Measurements from ENCODE around the gene CCDC40. TPM values are rescaled to one million over a fixed set of nuclear protein-coding genes. Genes with fewer than 3 reads are reported as not detected.

The CCDC40 gene
- total and polyA plus RNA-seq, 10 of the 15 experiments (the other 5 are each of a cell fraction or from before 2014, with no cell fraction given): 0.06 to 0.10 TPM; not detected in 8

- no peak overlapping the region for H3K4me2 ChIP-seq (ENCODE audit: control insufficient read depth, insufficient read depth)
- ATAC-seq (no peak), FAIRE-seq (no peak), DNase-seq (ENCODE audit: low read depth, low spot score) (no peak)
- BruUV-seq (replicated peaks): no TSS peak
- H3K4me1 ChIP-seq (ENCODE audit: control insufficient read depth, insufficient read depth, low read length): no peaks in the 10 kb centered on the region
- H3K27me3 ChIP-seq (replicated peaks in 1 of 2; ENCODE audit: control insufficient read depth in 2 of 2, insufficient read depth in 2 of 2, low read length in 1 of 2): peaks cover 1 to 3% of the 10 kb centered on the region in 2 experiments; a peak in 2 of 4 replicates
- H3K4me3 ChIP-seq: no peak overlapping the region
- no peak overlapping the region for H3K27ac ChIP-seq (ENCODE audit: control insufficient read depth, insufficient read depth)
- ChIA-PET CTCF (interaction anchor here (0.8 to 1.2 kb wide), 2 partner anchors 21 to 198 kb away, joined by 3 read pairs; no protein-coding TSS in a partner anchor), POLR2A (no interaction called here), RAD21 (ENCODE audit: unreplicated experiment) (no interaction called here), SMC1A (ENCODE audit: uncharacterized antibody, unreplicated experiment) (no interaction called here)
- H3K9ac ChIP-seq (ENCODE audit: control insufficient read depth, insufficient read depth, low read length): no peak overlapping the region
- in situ Hi-C loops (cut with MboI): no loop called here
- no peak overlapping the region for H2AFZ ChIP-seq (ENCODE audit: control insufficient read depth, low read depth, low read length)
- no peak for TF ChIP-seq KLF5 (IDR thresholded peaks at IDR 0.05; ENCODE audit: partially characterized antibody)
- TF ChIP-seq BCL11A (IDR thresholded peaks at IDR 0.05; ENCODE audit: low read depth, low read length): no peak
- TF ChIP-seq CREB1 (IDR thresholded peaks at IDR 0.05; ENCODE audit: low read depth): no peak
- no peak for TF ChIP-seq ATF7 (IDR thresholded peaks at IDR 0.05; ENCODE audit: low read depth)
- TF ChIP-seq POLR2AphosphoS2 (IDR thresholded peaks at IDR 0.05; ENCODE audit: low read depth, low read length): no peak
- no peak for TF ChIP-seq CBX3 (IDR thresholded peaks at IDR 0.05; ENCODE audit: borderline replicate concordance, low read depth)
- TF ChIP-seq HSF1 (IDR thresholded peaks at IDR 0.05; ENCODE audit: low read depth, low read length): no peak
- no peak for TF ChIP-seq TCF7 (IDR thresholded peaks at IDR 0.05; ENCODE audit: borderline replicate concordance)
- no peak for TF ChIP-seq TARDBP (IDR thresholded peaks at IDR 0.05; ENCODE audit: borderline replicate concordance)
- no peak for TF ChIP-seq PAX8 (IDR thresholded peaks at IDR 0.05)
- TF ChIP-seq NR2F1 (conservative IDR thresholded peaks at IDR 0.05): no peak
- TF ChIP-seq ELK1 (IDR thresholded peaks at IDR 0.05; ENCODE audit: low read depth, low read length): no peak
- intact Hi-C loops (cut with micrococcal nuclease; ENCODE audit: unreplicated experiment): no loop called here
- no peaks in the 10 kb centered on the region for H3K9me3 ChIP-seq (replicated peaks; ENCODE audit: control insufficient read depth, insufficient read depth, low read length)
- H3K79me2 ChIP-seq (ENCODE audit: control insufficient read depth, insufficient read depth, low read length): no peaks in the 10 kb centered on the region
- 31% methylated on average over 7 of the region's 7 CpGs for WGBS (ENCODE audit: insufficient coverage, insufficient replicate concordance, low lambda C conversion rate, missing lambda C conversion rate)
- no peaks in the 10 kb centered on the region for H3K36me3 ChIP-seq (ENCODE audit: control insufficient read depth in 2 of 2, insufficient read depth in 2 of 2, low read length in 1 of 2)
- H4K20me1 ChIP-seq (ENCODE audit: control insufficient read depth, insufficient read depth): no peaks in the 10 kb centered on the region
These were observed 48.6 kb upstream of the CCDC40 start for GRCh38 chr17:79987935-79988184.
